ENCODE data around the gene EXOC3L4.

DNA sequence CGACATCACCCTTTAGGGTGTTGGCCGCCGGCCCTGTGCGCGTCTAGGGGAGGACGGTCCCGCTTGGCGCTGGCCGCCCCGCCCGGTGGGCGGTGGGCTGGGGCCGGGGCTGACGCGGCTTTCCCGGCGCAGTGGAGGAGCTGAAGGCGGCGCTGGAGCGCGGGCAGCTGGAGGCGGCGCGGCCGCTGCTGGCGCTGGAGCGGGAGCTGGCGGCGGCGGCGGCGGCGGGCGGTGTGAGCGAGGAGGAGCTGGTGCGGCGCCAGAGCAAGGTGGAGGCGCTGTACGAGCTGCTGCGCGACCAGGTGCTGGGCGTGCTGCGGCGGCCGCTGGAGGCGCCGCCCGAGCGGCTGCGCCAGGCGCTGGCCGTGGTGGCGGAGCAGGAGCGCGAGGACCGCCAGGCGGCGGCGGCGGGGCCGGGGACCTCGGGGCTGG is 32.4 kb downstream of the EXOC3L4 start:
- TF ChIP-seq, protein P1, sequence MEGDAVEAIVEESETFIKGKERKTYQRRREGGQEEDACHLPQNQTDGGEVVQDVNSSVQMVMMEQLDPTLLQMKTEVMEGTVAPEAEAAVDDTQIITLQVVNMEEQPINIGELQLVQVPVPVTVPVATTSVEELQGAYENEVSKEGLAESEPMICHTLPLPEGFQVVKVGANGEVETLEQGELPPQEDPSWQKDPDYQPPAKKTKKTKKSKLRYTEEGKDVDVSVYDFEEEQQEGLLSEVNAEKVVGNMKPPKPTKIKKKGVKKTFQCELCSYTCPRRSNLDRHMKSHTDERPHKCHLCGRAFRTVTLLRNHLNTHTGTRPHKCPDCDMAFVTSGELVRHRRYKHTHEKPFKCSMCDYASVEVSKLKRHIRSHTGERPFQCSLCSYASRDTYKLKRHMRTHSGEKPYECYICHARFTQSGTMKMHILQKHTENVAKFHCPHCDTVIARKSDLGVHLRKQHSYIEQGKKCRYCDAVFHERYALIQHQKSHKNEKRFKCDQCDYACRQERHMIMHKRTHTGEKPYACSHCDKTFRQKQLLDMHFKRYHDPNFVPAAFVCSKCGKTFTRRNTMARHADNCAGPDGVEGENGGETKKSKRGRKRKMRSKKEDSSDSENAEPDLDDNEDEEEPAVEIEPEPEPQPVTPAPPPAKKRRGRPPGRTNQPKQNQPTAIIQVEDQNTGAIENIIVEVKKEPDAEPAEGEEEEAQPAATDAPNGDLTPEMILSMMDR (IDR thresholded peaks at IDR 0.05; ENCODE audit: low read depth, low read length): no peak
- TF ChIP-seq EZH2phosphoT487 (IDR thresholded peaks at IDR 0.05; ENCODE audit: low read depth): no peak

All from OCI-LY3 (cell line).